B cell (primary cell): ENCODE results near the gene SCAI. TPM values are rescaled to one million over a fixed set of nuclear protein-coding genes. Genes with fewer than 3 reads are reported as not detected.
A peak's percentile ranks its signal among the peaks of the same experiment; 100 is the strongest.

Experiments used
- ATAC-seq: fragments of 200-7000 bp; cut with Tn5 transposase; one replicate; pipeline ENCODE4 v1.10.0; 2021; ENCODE audit warnings: low read depth, mild to moderate bottlenecking, moderate number of reproducible peaks, moderate library complexity
- CTCF ChIA-PET: fragments of 350-600 bp; sonication (Branson Sonifier 250); formaldehyde crosslinking; loops from one replicate; lab custom pipeline; 2021; ENCODE audit warnings: antibody characterized with exemption, inconsistent platforms; lab: Charles Lee
- POLR2A ChIA-PET: fragments of 350-600 bp; sonication (Branson Sonifier 250); formaldehyde crosslinking; loops from one replicate; lab custom pipeline; 2021; ENCODE audit warnings: antibody characterized with exemption; lab: Charles Lee
- DNase-seq: peaks from one replicate; pipeline ENCODE4 v3.0.0; 2013
- H2AFZ ChIP-seq: 2 replicates; pipeline ENCODE4 v1.6.1; 2012; ENCODE audit warnings: mild to moderate bottlenecking, low read depth, low read length; ENCODE audit not compliant: insufficient read depth, poor library complexity, severe bottlenecking
- H3K27ac ChIP-seq, 2 donors: 1 replicate in 1 of 2; 2 replicates in 1 of 2; pipeline ENCODE4 v1.5.1; 2012 to 2013; ENCODE audit warnings: low read length in 2 of 2, mild to moderate bottlenecking in 2 of 2, moderate library complexity in 1 of 2
- H3K27me3 ChIP-seq, 4 experiments: fragments of 200-600 bp in 1 of 4; sonication (generic) in 1 of 4; replicated peaks in 1 of 4; 1 replicate in 2 of 4; 2 replicates in 2 of 4; pipeline versions ENCODE4 v1.6.1 to v1.7.0; 2013 to 2016; ENCODE audit warnings: low read length in 3 of 4, mild to moderate bottlenecking in 2 of 4, mixed read lengths in 1 of 4, moderate library complexity in 1 of 4; ENCODE audit not compliant: insufficient read depth in 4 of 4, control insufficient read depth in 3 of 4; ENCODE audit errors: control extremely low read depth in 1 of 4
- H3K36me3 ChIP-seq, 2 experiments: replicated peaks in 1 of 2; 1 replicate in 1 of 2; 2 replicates in 1 of 2; pipeline versions ENCODE4 v1.6.1 to v1.7.1; 2013; ENCODE audit warnings: low read length in 1 of 2; ENCODE audit not compliant: insufficient read depth in 2 of 2, control insufficient read depth in 1 of 2; ENCODE audit errors: control extremely low read depth in 1 of 2, extremely low read depth in 1 of 2
- H3K4me1 ChIP-seq, 2 donors: fragments of 200-600 bp in 1 of 2; sonication (generic) in 1 of 2; 1 replicate in 1 of 2; 2 replicates in 1 of 2; pipeline versions ENCODE4 v1.5.1 to v1.6.1; 2013 to 2017; ENCODE audit warnings: low read length in 2 of 2; ENCODE audit not compliant: control insufficient read depth in 2 of 2, insufficient read depth in 2 of 2
- H3K4me2 ChIP-seq: replicated peaks from 2 replicates; pipeline ENCODE3; 2012; ENCODE audit warnings: mild to moderate bottlenecking, low read depth, low read length; ENCODE audit not compliant: poor library complexity, severe bottlenecking
- H3K4me3 ChIP-seq, 5 experiments: fragments of 200-600 bp in 1 of 5; sonication (generic) in 1 of 5; 1 replicate in 3 of 5; 2 replicates in 2 of 5; pipeline versions ENCODE4 v1.5.1 to v1.7.0; 2011 to 2016; ENCODE audit warnings: low read length in 4 of 5, mild to moderate bottlenecking in 4 of 5, low read depth in 2 of 5, control low read depth in 1 of 5, moderate library complexity in 1 of 5; ENCODE audit not compliant: insufficient read depth in 1 of 5; ENCODE audit errors: control extremely low read depth in 1 of 5, extremely low read depth in 1 of 5
- H3K79me2 ChIP-seq: fragments of 200-600 bp; sonication (generic); one replicate; pipeline ENCODE4 v1.6.0; 2016; ENCODE audit warnings: low read length; ENCODE audit not compliant: control insufficient read depth, insufficient read depth
- H3K9ac ChIP-seq: fragments of 200-600 bp; sonication (generic); 2 replicates; pipeline ENCODE4 v1.6.1; 2017; ENCODE audit warnings: mild to moderate bottlenecking, low read length, moderate library complexity
- H3K9me3 ChIP-seq, 3 donors: one replicate each; pipeline versions ENCODE4 v1.6.1 to v1.7.1; 2013; ENCODE audit warnings: low read length in 2 of 3; ENCODE audit not compliant: control insufficient read depth in 2 of 3, insufficient read depth in 1 of 3; ENCODE audit errors: control extremely low read depth in 1 of 3
- H4K20me1 ChIP-seq: 2 replicates; pipeline ENCODE4 v1.6.0; 2012; ENCODE audit warnings: mild to moderate bottlenecking, low read length; ENCODE audit not compliant: insufficient read depth, control insufficient read depth, poor library complexity, severe bottlenecking
- H3K27ac Mint-ChIP-seq: one replicate; pipeline ENCODE4 v1.8.0; 2021; ENCODE audit warnings: mixed read lengths
- H3K27me3 Mint-ChIP-seq: one replicate; pipeline ENCODE4 v1.8.0; 2021; ENCODE audit warnings: mixed read lengths
- H3K4me1 Mint-ChIP-seq: one replicate; pipeline ENCODE4 v1.8.0; 2021; ENCODE audit warnings: mixed read lengths
- H3K4me3 Mint-ChIP-seq: one replicate; pipeline ENCODE4 v1.8.0; 2021; ENCODE audit warnings: mixed read lengths
- H3K9me3 Mint-ChIP-seq: one replicate; pipeline ENCODE4 v1.8.0; 2022; ENCODE audit warnings: mixed read lengths; ENCODE audit not compliant: insufficient read depth
- EZH2 ChIP-seq: IDR thresholded peaks from 2 replicates; pipeline ENCODE4 v1.6.1; 2012; ENCODE audit warnings: borderline replicate concordance, low read depth, mild to moderate bottlenecking, moderate library complexity, low read length; ENCODE audit not compliant: insufficient read depth, poor library complexity, severe bottlenecking
- WGBS: methylation state at CpG from one replicate; pipeline ENCODE4 v1.1.5; 2013; ENCODE audit warnings: missing lambda C conversion rate; ENCODE audit not compliant: insufficient coverage; 5-methylcytosine and 5-hydroxymethylcytosine counted together
- intact Hi-C: fragments of 100-400 bp; cut with micrococcal nuclease; formaldehyde crosslinking; loops from one replicate; pipeline ENCODE4 v1.10.0; 2022
- polyA plus RNA-seq: library from polyadenylated mRNA; depleted of rRNA; stranded (reverse); fragments of >200 nt; gene quantifications from 2 replicates; pipeline ENCODE4 v1.2.3, GENCODE V29; 2012
- total RNA-seq, 2 donors: library from RNA; stranded (reverse); fragments of 120-200 nt in 1 of 2; gene quantifications; 1 replicate in 1 of 2; 2 replicates in 1 of 2; pipeline versions ENCODE4 v1.2.3 to v1.2.4, GENCODE V29; 2013 to 2022
- TF ChIP-seq, protein P1 (sequence below): fragments of 200-600 bp; IDR thresholded peaks from one replicate; pipeline ENCODE4 v1.8.0; 2022; ENCODE audit warnings: antibody characterized with exemption, mild to moderate bottlenecking

Gene SCAI
- total and polyA plus RNA-seq, 2 donors (not counting 1 experiment from before 2014, with no cell fraction given), result 3.8 to 19.8 TPM

DNA sequence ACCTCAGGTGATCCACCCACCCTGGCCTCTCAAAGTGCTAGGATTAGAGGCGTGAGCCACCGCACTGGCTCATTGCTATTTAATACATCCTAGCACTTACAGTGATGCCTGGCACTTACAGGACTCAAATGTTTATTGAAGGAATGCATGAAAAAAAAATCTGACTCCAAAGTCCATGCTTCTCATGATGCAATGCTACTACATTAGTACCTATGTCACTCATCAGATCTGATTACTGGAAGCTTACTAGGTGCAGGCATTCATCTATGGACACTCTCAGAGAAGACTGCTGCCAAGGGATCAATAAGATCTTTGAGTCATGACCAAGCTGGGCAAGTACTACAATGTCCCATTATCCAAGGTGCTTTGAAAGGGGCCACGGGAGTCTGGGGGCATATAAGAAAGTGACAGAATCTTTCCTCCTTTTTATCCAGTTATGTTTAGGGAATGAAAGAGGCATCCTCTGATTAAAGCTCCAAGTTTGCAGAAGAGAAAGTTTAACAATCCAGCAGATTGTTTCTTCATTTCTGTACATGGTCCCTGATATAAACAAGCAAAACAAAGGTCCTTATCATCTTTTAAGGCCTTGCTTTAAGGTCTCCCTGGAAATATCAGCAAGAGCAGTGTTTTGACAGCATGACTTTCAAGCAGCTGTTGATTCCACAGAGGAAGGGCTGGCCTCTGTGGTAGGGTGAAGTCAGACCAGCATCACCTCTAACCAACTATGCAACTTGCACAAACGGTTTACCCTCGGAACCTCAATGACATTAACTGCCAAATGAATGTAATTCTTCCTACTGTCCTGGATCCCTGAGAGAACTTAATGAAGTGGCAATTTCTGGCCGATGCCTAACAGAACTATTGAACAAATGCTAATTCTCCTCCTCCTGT lies 245.5 kb downstream of the SCAI start:
- H3K9me3 ChIP-seq, result no peaks in the 10 kb centered on the region
- no peak overlapping the region for H3K27ac ChIP-seq
- peaks cover 4% of the 10 kb centered on the region for H3K4me1 Mint-ChIP-seq
- no peak overlapping the region for H3K27ac Mint-ChIP-seq
- TF ChIP-seq, protein P1, sequence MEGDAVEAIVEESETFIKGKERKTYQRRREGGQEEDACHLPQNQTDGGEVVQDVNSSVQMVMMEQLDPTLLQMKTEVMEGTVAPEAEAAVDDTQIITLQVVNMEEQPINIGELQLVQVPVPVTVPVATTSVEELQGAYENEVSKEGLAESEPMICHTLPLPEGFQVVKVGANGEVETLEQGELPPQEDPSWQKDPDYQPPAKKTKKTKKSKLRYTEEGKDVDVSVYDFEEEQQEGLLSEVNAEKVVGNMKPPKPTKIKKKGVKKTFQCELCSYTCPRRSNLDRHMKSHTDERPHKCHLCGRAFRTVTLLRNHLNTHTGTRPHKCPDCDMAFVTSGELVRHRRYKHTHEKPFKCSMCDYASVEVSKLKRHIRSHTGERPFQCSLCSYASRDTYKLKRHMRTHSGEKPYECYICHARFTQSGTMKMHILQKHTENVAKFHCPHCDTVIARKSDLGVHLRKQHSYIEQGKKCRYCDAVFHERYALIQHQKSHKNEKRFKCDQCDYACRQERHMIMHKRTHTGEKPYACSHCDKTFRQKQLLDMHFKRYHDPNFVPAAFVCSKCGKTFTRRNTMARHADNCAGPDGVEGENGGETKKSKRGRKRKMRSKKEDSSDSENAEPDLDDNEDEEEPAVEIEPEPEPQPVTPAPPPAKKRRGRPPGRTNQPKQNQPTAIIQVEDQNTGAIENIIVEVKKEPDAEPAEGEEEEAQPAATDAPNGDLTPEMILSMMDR, result no peak
- no peak for TF ChIP-seq EZH2
- peaks cover 0 to 43% of the 10 kb centered on the region in 2 experiments for H3K36me3 ChIP-seq
- no peak overlapping the region for H3K9ac ChIP-seq
- peaks cover 11% of the 10 kb centered on the region for H3K79me2 ChIP-seq
- ATAC-seq, result no peak
- H4K20me1 ChIP-seq, result peaks cover 6% of the 10 kb centered on the region
- no peak overlapping the region for H3K4me2 ChIP-seq
- H3K27me3 Mint-ChIP-seq, result no peaks in the 10 kb centered on the region
- WGBS, result no CpG with 5 or more reads among the region's 6 CpGs
- ChIA-PET POLR2A (no interaction called here), CTCF (no interaction called here)
- H3K4me1 ChIP-seq, result no peaks in the 10 kb centered on the region
- H3K4me3 Mint-ChIP-seq, result no peak overlapping the region
- intact Hi-C loops, result no loop called here
- no peak overlapping the region for H2AFZ ChIP-seq
- no peaks in the 10 kb centered on the region for H3K27me3 ChIP-seq
- H3K9me3 Mint-ChIP-seq, result no peaks in the 10 kb centered on the region
- H3K4me3 ChIP-seq, result no peak overlapping the region
- no peak for DNase-seq

DNA sequence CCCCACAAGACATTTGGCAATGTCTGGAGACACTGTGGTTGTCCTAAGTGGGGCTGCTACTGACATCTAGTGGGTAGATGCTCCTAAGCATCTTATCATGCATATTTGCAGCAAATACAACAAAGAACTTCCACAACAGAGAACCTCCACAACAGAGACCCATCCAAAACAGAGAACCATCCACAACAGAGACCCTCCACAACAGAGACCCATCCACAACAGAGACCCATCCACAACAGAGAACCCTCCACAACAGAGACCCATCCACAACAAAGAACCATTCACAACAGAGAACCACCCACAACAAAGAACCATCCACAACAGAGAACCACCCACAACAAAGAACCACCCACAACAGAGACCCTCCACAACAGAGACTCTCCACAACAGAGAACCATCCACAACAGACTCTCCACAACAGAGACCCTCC lies 248.6 kb downstream of the SCAI start:
- no peak overlapping the region for H2AFZ ChIP-seq
- peak; percentile 61 for DNase-seq

More for the DNA sequence above, 248.6 kb downstream of the SCAI start:
- peaks cover 0 to 50% of the 10 kb centered on the region in 2 experiments for H3K36me3 ChIP-seq
- H3K4me2 ChIP-seq, result no peak overlapping the region
- H3K4me1 ChIP-seq, result no peaks in the 10 kb centered on the region
- POLR2A ChIA-PET, result no interaction called here
- no peak overlapping the region for H3K4me3 Mint-ChIP-seq
- no peaks in the 10 kb centered on the region for H3K27me3 ChIP-seq
- H3K4me3 ChIP-seq, result no peak overlapping the region
- peak overlapping the region; percentile 23 for H3K9ac ChIP-seq
- H3K9me3 ChIP-seq, result no peaks in the 10 kb centered on the region
- H3K79me2 ChIP-seq, result peaks cover 11% of the 10 kb centered on the region
- CTCF ChIA-PET, result interaction anchor here (0.9 to 2.5 kb wide), 6 partner anchors 12 to 123 kb away, joined by 3 to 23 read pairs (median 6); partner anchors contain the start of genes ARPC5L, NR6A1, RPL35 and WDR38
- peak; percentile 53 for ATAC-seq
- H3K9me3 Mint-ChIP-seq, result no peaks in the 10 kb centered on the region
- H3K27me3 Mint-ChIP-seq, result no peaks in the 10 kb centered on the region
- H3K27ac Mint-ChIP-seq, result no peak overlapping the region
- TF ChIP-seq EZH2, result no peak
- TF ChIP-seq, protein P1, result peak; percentile 53
- H4K20me1 ChIP-seq, result peaks cover 6% of the 10 kb centered on the region
- H3K4me1 Mint-ChIP-seq, result peaks cover 4% of the 10 kb centered on the region
- H3K27ac ChIP-seq, result no peak overlapping the region
- intact Hi-C loops, result loop anchor here (1.0 to 5.0 kb wide), 2 partner anchors 42 to 120 kb away; partner anchors contain the start of gene WDR38
